WTC11 (cell line): ENCODE measurements around the gene CLASP1. TPM values are rescaled to one million over a fixed set of nuclear protein-coding genes. Genes with fewer than 3 reads are reported as not detected.

Source experiments
- ATAC-seq: fragments of 200-7000 bp; cut with Tn5 transposase; 2 replicates; pipeline ENCODE4 v1.10.0; 2021; ENCODE audit warnings: mild to moderate bottlenecking, moderate library complexity
- CTCF ChIA-PET: fragments of 300-600 bp; sonication (Branson Sonifier 250); formaldehyde crosslinking; loops from one replicate; lab custom pipeline; 2021; ENCODE audit warnings: antibody characterized with exemption; lab: Charles Lee
- POLR2A ChIA-PET: fragments of 350-600 bp; sonication (Branson Sonifier 250); formaldehyde crosslinking; loops from one replicate; lab custom pipeline; 2021; ENCODE audit warnings: antibody characterized with exemption; lab: Charles Lee
- DNase-seq: peaks from one replicate; pipeline ENCODE4 v3.0.0; 2021; ENCODE audit warnings: low spot score
- H3K27ac Mint-ChIP-seq: 2 replicates; pipeline ENCODE4 v1.8.0; 2021; ENCODE audit warnings: mixed read lengths
- H3K27me3 Mint-ChIP-seq: 2 replicates; pipeline ENCODE4 v1.8.0; 2021; ENCODE audit warnings: low read depth, mild to moderate bottlenecking, moderate library complexity, mixed read lengths
- H3K36me3 Mint-ChIP-seq: 2 replicates; pipeline ENCODE4 v1.8.0; 2021; ENCODE audit warnings: mixed read lengths
- H3K4me1 Mint-ChIP-seq: 2 replicates; pipeline ENCODE4 v1.8.0; 2022; ENCODE audit warnings: mixed read lengths
- H3K4me3 Mint-ChIP-seq: 2 replicates; pipeline ENCODE4 v1.8.0; 2021; ENCODE audit warnings: mild to moderate bottlenecking, moderate library complexity, mixed read lengths
- H3K9me3 Mint-ChIP-seq: 2 replicates; pipeline ENCODE4 v1.8.0; 2021; ENCODE audit warnings: mixed read lengths
- ESRRA ChIP-seq: sonication (generic); formaldehyde crosslinking; IDR thresholded peaks from 2 replicates; pipeline ENCODE4 v1.8.1; 2022; ENCODE audit warnings: mild to moderate bottlenecking, missing genetic modification reagents, borderline replicate concordance
- FOXP1 ChIP-seq: sonication (generic); formaldehyde crosslinking; IDR thresholded peaks from 2 replicates; pipeline ENCODE4 v1.8.0; 2022; ENCODE audit warnings: missing genetic modification reagents, mild to moderate bottlenecking, moderate library complexity, borderline replicate concordance
- MXD4 ChIP-seq: fragments of 250-450 bp; sonication (Bioruptor Pico); IDR thresholded peaks from 2 replicates; pipeline ENCODE4 v1.8.0; 2021; ENCODE audit warnings: mild to moderate bottlenecking, moderate library complexity, borderline replicate concordance
- NR2C2 ChIP-seq: sonication (generic); formaldehyde crosslinking; IDR thresholded peaks from 2 replicates; pipeline ENCODE4 v1.8.0; 2022; ENCODE audit warnings: mild to moderate bottlenecking, missing genetic modification reagents
- PRRX2 ChIP-seq: fragments of 250-450 bp; sonication (Bioruptor Pico); IDR thresholded peaks from 2 replicates; pipeline ENCODE4 v1.8.0; 2021; ENCODE audit warnings: mild to moderate bottlenecking
- RELA ChIP-seq: sonication (generic); formaldehyde crosslinking; IDR thresholded peaks from 2 replicates; pipeline ENCODE4 v1.8.1; 2022; ENCODE audit warnings: missing genetic modification reagents, mild to moderate bottlenecking, borderline replicate concordance
- SMAD4 ChIP-seq: sonication (generic); formaldehyde crosslinking; IDR thresholded peaks from 2 replicates; pipeline ENCODE4 v1.8.0; 2022; ENCODE audit warnings: mild to moderate bottlenecking, missing genetic modification reagents
- SP1 ChIP-seq: sonication (generic); formaldehyde crosslinking; conservative IDR thresholded peaks from 2 replicates; pipeline ENCODE4 v1.8.1; 2022; ENCODE audit warnings: missing genetic modification reagents
- ZNF121 ChIP-seq: sonication (generic); formaldehyde crosslinking; IDR thresholded peaks from 2 replicates; pipeline ENCODE4 v1.8.0; 2023; ENCODE audit warnings: missing genetic modification reagents
- ZNF138 ChIP-seq: sonication (generic); formaldehyde crosslinking; conservative IDR thresholded peaks from 2 replicates; pipeline ENCODE4 v1.8.1; 2022; ENCODE audit warnings: mild to moderate bottlenecking, moderate library complexity, missing genetic modification reagents
- ZNF423 ChIP-seq: fragments of 250-450 bp; sonication (Bioruptor Pico); IDR thresholded peaks from 2 replicates; pipeline ENCODE4 v2.1.2; 2022; ENCODE audit warnings: mild to moderate bottlenecking, moderate library complexity
- total RNA-seq: library from RNA; stranded (reverse); gene quantifications from 3 replicates; pipeline ENCODE4 v1.2.3, GENCODE V29; 2021
- TF ChIP-seq, protein P1 (sequence below): sonication (generic); formaldehyde crosslinking; IDR thresholded peaks from 2 replicates; pipeline ENCODE4 v1.8.1; 2023; ENCODE audit warnings: mild to moderate bottlenecking, missing genetic modification reagents
- TF ChIP-seq, protein P2 (sequence below): fragments of 250-450 bp; sonication (Bioruptor Pico); IDR thresholded peaks from 2 replicates; pipeline ENCODE4 v1.8.0; 2021; ENCODE audit warnings: mild to moderate bottlenecking
- TF ChIP-seq, protein P3 (sequence below): sonication (generic); formaldehyde crosslinking; IDR thresholded peaks from 2 replicates; pipeline ENCODE4 v1.8.0; 2023; ENCODE audit warnings: missing genetic modification reagents, mild to moderate bottlenecking, borderline replicate concordance
- TF ChIP-seq, protein P4 (sequence below): fragments of 250-450 bp; sonication (Bioruptor Pico); IDR thresholded peaks from 2 replicates; pipeline ENCODE4 v1.9.0; 2021; ENCODE audit warnings: mild to moderate bottlenecking
- TF ChIP-seq, protein P5 (sequence below): sonication (generic); formaldehyde crosslinking; IDR thresholded peaks from 2 replicates; pipeline ENCODE4 v1.8.1; 2022; ENCODE audit warnings: low read depth, missing genetic modification reagents, borderline replicate concordance
- TF ChIP-seq, protein P6 (sequence below): fragments of 250-450 bp; sonication (Bioruptor Pico); IDR thresholded peaks from 2 replicates; pipeline ENCODE4 v1.9.0; 2021; ENCODE audit warnings: mild to moderate bottlenecking
- TF ChIP-seq, protein P7 (sequence below): sonication (generic); formaldehyde crosslinking; conservative IDR thresholded peaks from 2 replicates; pipeline ENCODE4 v1.8.1; 2023; ENCODE audit warnings: mild to moderate bottlenecking, low read depth, missing genetic modification reagents, moderate library complexity

The CLASP1 gene
- total RNA-seq, 1 experiment from 2014 or later = 50.0 TPM

DNA sequence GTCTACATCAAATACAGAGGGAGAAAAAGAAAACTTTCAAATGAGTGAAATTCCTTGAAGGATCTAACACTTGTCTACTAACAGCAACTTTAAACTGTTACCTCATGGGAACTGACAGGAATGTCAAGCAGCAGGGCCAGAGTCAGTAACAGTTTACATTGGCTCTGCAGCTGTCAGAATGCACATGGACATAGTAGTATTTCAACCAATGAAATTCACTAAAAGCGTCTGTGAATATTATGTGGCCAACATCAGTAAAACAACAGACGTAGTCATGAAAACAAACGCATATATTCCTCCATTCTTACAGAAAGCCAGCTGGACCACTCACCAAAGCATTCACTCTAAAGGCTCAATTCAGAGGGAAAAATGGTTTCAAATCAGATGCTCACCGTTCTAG is 197.9 kb downstream of the CLASP1 start (continued):
- TF ChIP-seq, protein P1, sequence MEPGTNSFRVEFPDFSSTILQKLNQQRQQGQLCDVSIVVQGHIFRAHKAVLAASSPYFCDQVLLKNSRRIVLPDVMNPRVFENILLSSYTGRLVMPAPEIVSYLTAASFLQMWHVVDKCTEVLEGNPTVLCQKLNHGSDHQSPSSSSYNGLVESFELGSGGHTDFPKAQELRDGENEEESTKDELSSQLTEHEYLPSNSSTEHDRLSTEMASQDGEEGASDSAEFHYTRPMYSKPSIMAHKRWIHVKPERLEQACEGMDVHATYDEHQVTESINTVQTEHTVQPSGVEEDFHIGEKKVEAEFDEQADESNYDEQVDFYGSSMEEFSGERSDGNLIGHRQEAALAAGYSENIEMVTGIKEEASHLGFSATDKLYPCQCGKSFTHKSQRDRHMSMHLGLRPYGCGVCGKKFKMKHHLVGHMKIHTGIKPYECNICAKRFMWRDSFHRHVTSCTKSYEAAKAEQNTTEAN = no peak
- TF ChIP-seq, protein P2, sequence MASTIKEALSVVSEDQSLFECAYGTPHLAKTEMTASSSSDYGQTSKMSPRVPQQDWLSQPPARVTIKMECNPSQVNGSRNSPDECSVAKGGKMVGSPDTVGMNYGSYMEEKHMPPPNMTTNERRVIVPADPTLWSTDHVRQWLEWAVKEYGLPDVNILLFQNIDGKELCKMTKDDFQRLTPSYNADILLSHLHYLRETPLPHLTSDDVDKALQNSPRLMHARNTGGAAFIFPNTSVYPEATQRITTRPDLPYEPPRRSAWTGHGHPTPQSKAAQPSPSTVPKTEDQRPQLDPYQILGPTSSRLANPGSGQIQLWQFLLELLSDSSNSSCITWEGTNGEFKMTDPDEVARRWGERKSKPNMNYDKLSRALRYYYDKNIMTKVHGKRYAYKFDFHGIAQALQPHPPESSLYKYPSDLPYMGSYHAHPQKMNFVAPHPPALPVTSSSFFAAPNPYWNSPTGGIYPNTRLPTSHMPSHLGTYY (CRISPR knock-in tag) = no peak

DNA sequence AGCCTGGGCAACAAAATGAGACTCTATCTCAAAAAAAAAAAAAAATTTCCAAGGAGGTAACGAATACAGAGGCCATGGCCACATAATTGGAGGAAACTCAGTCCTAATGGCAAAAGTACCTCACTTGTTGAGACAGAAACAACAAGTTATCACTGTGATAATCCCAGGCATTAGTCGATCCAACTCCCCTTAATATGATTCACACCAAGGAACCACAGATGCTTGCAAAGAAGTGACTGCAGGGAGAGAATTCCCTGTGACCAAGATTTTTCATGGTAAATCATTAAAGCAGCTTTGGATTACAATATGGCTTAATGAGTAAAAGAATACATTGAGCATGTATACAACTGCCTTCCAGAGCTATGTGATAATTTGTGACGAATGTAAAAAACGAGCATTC is 199.0 kb downstream of the CLASP1 start:
- Mint-ChIP-seq H3K27ac (no peak overlapping the region), H3K36me3 (peaks cover 56% of the 10 kb centered on the region), H3K27me3 (no peaks in the 10 kb centered on the region), H3K9me3 (no peaks in the 10 kb centered on the region), H3K4me1 (no peaks in the 10 kb centered on the region), H3K4me3 (no peak overlapping the region)
- ATAC-seq (no peak), DNase-seq (no peak)
- POLR2A ChIA-PET = interaction anchor here (1.2 kb wide), 1 partner anchor 21 kb away, joined by 3 read pairs; no protein-coding TSS in a partner anchor
- CTCF ChIA-PET = no interaction called here
- TF ChIP-seq, protein P3, sequence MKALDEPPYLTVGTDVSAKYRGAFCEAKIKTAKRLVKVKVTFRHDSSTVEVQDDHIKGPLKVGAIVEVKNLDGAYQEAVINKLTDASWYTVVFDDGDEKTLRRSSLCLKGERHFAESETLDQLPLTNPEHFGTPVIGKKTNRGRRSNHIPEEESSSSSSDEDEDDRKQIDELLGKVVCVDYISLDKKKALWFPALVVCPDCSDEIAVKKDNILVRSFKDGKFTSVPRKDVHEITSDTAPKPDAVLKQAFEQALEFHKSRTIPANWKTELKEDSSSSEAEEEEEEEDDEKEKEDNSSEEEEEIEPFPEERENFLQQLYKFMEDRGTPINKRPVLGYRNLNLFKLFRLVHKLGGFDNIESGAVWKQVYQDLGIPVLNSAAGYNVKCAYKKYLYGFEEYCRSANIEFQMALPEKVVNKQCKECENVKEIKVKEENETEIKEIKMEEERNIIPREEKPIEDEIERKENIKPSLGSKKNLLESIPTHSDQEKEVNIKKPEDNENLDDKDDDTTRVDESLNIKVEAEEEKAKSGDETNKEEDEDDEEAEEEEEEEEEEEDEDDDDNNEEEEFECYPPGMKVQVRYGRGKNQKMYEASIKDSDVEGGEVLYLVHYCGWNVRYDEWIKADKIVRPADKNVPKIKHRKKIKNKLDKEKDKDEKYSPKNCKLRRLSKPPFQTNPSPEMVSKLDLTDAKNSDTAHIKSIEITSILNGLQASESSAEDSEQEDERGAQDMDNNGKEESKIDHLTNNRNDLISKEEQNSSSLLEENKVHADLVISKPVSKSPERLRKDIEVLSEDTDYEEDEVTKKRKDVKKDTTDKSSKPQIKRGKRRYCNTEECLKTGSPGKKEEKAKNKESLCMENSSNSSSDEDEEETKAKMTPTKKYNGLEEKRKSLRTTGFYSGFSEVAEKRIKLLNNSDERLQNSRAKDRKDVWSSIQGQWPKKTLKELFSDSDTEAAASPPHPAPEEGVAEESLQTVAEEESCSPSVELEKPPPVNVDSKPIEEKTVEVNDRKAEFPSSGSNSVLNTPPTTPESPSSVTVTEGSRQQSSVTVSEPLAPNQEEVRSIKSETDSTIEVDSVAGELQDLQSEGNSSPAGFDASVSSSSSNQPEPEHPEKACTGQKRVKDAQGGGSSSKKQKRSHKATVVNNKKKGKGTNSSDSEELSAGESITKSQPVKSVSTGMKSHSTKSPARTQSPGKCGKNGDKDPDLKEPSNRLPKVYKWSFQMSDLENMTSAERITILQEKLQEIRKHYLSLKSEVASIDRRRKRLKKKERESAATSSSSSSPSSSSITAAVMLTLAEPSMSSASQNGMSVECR (CRISPR knock-in tag) = no peak
- TF ChIP-seq, protein P4, sequence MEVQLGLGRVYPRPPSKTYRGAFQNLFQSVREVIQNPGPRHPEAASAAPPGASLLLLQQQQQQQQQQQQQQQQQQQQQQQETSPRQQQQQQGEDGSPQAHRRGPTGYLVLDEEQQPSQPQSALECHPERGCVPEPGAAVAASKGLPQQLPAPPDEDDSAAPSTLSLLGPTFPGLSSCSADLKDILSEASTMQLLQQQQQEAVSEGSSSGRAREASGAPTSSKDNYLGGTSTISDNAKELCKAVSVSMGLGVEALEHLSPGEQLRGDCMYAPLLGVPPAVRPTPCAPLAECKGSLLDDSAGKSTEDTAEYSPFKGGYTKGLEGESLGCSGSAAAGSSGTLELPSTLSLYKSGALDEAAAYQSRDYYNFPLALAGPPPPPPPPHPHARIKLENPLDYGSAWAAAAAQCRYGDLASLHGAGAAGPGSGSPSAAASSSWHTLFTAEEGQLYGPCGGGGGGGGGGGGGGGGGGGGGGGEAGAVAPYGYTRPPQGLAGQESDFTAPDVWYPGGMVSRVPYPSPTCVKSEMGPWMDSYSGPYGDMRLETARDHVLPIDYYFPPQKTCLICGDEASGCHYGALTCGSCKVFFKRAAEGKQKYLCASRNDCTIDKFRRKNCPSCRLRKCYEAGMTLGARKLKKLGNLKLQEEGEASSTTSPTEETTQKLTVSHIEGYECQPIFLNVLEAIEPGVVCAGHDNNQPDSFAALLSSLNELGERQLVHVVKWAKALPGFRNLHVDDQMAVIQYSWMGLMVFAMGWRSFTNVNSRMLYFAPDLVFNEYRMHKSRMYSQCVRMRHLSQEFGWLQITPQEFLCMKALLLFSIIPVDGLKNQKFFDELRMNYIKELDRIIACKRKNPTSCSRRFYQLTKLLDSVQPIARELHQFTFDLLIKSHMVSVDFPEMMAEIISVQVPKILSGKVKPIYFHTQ (CRISPR knock-in tag) = no peak
- TF ChIP-seq SP1 (CRISPR knock-in tag) (no peak), MXD4 (CRISPR knock-in tag) (no peak), ZNF138 (CRISPR knock-in tag) (no peak), NR2C2 (CRISPR knock-in tag) (no peak), FOXP1 (CRISPR knock-in tag) (no peak), PRRX2 (CRISPR knock-in tag) (no peak), ZNF423 (CRISPR knock-in tag) (no peak), ESRRA (CRISPR knock-in tag) (no peak), SMAD4 (no peak), RELA (no peak), ZNF121 (CRISPR knock-in tag) (no peak)
- TF ChIP-seq, protein P5, sequence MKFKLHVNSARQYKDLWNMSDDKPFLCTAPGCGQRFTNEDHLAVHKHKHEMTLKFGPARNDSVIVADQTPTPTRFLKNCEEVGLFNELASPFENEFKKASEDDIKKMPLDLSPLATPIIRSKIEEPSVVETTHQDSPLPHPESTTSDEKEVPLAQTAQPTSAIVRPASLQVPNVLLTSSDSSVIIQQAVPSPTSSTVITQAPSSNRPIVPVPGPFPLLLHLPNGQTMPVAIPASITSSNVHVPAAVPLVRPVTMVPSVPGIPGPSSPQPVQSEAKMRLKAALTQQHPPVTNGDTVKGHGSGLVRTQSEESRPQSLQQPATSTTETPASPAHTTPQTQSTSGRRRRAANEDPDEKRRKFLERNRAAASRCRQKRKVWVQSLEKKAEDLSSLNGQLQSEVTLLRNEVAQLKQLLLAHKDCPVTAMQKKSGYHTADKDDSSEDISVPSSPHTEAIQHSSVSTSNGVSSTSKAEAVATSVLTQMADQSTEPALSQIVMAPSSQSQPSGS = no peak
- TF ChIP-seq, protein P6, sequence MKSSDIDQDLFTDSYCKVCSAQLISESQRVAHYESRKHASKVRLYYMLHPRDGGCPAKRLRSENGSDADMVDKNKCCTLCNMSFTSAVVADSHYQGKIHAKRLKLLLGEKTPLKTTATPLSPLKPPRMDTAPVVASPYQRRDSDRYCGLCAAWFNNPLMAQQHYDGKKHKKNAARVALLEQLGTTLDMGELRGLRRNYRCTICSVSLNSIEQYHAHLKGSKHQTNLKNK = no peak
- TF ChIP-seq, protein P2 (CRISPR knock-in tag) = no peak
- TF ChIP-seq, protein P1 = no peak
- TF ChIP-seq, protein P7, sequence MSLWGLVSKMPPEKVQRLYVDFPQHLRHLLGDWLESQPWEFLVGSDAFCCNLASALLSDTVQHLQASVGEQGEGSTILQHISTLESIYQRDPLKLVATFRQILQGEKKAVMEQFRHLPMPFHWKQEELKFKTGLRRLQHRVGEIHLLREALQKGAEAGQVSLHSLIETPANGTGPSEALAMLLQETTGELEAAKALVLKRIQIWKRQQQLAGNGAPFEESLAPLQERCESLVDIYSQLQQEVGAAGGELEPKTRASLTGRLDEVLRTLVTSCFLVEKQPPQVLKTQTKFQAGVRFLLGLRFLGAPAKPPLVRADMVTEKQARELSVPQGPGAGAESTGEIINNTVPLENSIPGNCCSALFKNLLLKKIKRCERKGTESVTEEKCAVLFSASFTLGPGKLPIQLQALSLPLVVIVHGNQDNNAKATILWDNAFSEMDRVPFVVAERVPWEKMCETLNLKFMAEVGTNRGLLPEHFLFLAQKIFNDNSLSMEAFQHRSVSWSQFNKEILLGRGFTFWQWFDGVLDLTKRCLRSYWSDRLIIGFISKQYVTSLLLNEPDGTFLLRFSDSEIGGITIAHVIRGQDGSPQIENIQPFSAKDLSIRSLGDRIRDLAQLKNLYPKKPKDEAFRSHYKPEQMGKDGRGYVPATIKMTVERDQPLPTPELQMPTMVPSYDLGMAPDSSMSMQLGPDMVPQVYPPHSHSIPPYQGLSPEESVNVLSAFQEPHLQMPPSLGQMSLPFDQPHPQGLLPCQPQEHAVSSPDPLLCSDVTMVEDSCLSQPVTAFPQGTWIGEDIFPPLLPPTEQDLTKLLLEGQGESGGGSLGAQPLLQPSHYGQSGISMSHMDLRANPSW = no peak
